BE2C (cell line): ENCODE results near the gene FOXP4.

Experiments used
- DNase-seq: peaks from one replicate; pipeline ENCODE4 v3.0.0-alpha.2; 2020
- H3K27me3 ChIP-seq: fragments of 250-450 bp; sonication (Bioruptor Pico); 2 replicates; pipeline ENCODE4 v1.5.1; 2020; ENCODE audit warnings: mild to moderate bottlenecking
- H3K36me3 ChIP-seq: fragments of 250-450 bp; sonication (Bioruptor Pico); 2 replicates; pipeline ENCODE4 v1.5.1; 2020; ENCODE audit warnings: mild to moderate bottlenecking
- H3K4me1 ChIP-seq: fragments of 250-450 bp; sonication (Bioruptor Pico); 2 replicates; pipeline ENCODE4 v1.5.1; 2020
- H3K4me3 ChIP-seq: 2 replicates; pipeline ENCODE4 v1.5.1; 2011; ENCODE audit warnings: low read depth, low read length
- H3K9me3 ChIP-seq: fragments of 250-450 bp; sonication (Bioruptor Pico); 2 replicates; pipeline ENCODE4 v1.5.1; 2020
- TF ChIP-seq, protein P1 (sequence below): IDR thresholded peaks from 2 replicates; pipeline ENCODE4 v1.5.1; 2012; ENCODE audit warnings: mild to moderate bottlenecking, low read depth, low read length

Gene FOXP4

DNA sequence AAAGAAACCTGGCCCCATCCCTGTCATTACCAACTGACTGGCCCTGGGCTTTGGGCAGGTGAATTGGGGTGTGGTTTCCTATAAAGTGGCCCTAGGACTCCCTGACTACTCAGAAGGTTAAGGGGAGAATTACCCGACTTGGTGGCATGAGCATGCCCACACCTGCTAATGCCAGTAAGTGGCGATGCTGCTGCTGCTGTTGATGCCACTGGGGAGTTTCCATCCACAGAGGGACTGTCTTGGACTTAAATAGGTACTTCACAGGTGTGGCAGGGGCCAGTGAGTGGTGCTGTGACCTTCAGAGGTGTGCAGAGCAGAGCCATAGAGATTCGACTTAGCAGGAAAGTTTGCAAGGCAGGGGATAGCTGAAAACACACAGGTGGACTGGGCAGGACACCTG is 59.5 kb downstream of the FOXP4 start:
- Histone ChIP-seq H3K9me3 (no peaks in the 10 kb centered on the region), H3K4me3 (no peak overlapping the region), H3K27me3 (no peaks in the 10 kb centered on the region), H3K36me3 (no peaks in the 10 kb centered on the region), H3K4me1 (no peaks in the 10 kb centered on the region; the same call in 1 of the 2 replicates)
- TF ChIP-seq, protein P1, sequence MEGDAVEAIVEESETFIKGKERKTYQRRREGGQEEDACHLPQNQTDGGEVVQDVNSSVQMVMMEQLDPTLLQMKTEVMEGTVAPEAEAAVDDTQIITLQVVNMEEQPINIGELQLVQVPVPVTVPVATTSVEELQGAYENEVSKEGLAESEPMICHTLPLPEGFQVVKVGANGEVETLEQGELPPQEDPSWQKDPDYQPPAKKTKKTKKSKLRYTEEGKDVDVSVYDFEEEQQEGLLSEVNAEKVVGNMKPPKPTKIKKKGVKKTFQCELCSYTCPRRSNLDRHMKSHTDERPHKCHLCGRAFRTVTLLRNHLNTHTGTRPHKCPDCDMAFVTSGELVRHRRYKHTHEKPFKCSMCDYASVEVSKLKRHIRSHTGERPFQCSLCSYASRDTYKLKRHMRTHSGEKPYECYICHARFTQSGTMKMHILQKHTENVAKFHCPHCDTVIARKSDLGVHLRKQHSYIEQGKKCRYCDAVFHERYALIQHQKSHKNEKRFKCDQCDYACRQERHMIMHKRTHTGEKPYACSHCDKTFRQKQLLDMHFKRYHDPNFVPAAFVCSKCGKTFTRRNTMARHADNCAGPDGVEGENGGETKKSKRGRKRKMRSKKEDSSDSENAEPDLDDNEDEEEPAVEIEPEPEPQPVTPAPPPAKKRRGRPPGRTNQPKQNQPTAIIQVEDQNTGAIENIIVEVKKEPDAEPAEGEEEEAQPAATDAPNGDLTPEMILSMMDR = no peak
- DNase-seq = no peak

DNA sequence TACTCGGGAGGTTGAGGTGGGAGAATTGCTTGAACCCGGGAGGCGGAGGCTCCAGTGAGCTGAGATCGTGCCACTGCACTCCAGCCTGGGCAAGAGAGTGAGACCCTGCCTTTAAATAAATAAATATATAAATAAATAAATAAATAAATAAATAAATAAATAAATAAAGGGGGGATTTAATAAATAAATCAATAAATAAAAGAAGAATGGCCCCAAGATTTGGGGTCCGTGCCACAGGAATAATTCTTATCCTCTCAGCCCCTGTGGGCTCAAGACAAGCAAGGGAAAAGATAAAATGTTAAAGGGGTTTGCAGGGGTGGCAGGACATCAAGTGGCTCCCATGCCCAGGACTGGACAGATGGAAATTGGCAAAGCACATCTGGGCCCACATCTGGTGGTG is 60.9 kb downstream of the FOXP4 start:
- no peaks in the 10 kb centered on the region for H3K27me3 ChIP-seq
- no peak for DNase-seq
- no peaks in the 10 kb centered on the region; the same call in 1 of the 2 replicates for H3K4me1 ChIP-seq
- H3K4me3 ChIP-seq = no peak overlapping the region
- H3K36me3 ChIP-seq = no peaks in the 10 kb centered on the region
- no peaks in the 10 kb centered on the region; the same call in 1 of the 2 replicates for H3K9me3 ChIP-seq
- TF ChIP-seq, protein P1 = no peak

DNA sequence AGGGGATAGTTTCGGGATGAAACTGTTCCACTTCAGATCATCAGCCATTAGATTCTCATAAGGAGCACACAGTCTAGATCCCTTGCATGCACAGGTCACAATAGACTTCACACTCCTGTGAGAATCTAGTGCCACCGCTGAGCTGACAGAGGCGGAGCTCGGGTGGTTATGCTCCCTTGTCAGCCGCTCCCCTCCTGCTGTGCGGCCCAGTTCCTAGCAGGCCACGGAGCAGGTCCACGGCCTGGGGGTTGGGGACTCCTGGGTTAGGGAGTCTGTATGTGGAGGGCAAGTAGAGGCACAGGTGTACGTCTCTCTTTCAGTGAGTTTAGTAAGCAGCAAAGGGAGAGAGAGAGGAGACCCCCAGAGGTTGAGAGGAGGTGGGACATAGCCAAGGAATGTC is 61.6 kb downstream of the FOXP4 start:
- TF ChIP-seq, protein P1 = no peak
- no peaks in the 10 kb centered on the region for H3K27me3 ChIP-seq
- no peaks in the 10 kb centered on the region; the same call in 1 of the 2 replicates for H3K4me1 ChIP-seq
- DNase-seq = no peak
- no peak overlapping the region for H3K4me3 ChIP-seq
- no peaks in the 10 kb centered on the region; the same call in 1 of the 2 replicates for H3K9me3 ChIP-seq
- no peaks in the 10 kb centered on the region for H3K36me3 ChIP-seq

DNA sequence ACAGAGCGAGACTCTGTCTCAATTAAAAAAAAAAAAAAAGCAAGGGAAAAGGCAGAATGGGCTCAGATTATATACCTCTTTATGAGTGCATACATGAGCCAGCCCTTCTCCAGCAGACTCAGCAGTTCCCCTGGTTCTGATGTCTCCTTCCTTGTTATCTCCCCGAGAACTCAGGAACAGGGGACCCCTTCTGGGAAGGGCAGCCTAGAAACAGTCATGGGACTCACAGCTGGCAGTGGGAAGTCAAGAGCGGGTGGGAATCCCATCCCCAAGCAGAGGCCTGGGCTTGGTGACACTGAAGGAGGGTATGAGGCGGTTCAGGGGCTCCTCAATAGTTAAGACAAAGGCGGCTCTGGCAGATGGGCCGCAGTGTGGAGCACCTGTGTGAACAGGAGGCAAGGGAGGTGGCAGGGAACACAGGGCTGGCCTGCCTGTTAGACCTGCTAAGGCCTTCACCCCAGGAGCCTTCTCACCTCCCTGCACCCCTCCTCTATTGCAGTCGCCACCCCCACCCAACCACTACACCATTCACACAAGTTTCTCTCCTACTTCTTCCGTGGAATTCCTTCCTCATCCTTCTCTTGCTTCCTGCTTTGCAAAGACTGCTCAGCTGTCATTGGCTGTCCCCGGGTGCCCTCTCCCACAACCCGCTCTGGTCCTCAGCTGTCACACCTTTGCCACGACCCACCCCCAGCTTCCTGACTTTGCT is 62.4 kb downstream of the FOXP4 start:
- H3K27me3 ChIP-seq = no peaks in the 10 kb centered on the region
- DNase-seq = no peak
- no peaks in the 10 kb centered on the region; the same call in 1 of the 2 replicates for H3K9me3 ChIP-seq
- no peaks in the 10 kb centered on the region for H3K36me3 ChIP-seq
- no peak overlapping the region for H3K4me3 ChIP-seq
- TF ChIP-seq, protein P1 = no peak
- no peaks in the 10 kb centered on the region for H3K4me1 ChIP-seq

DNA sequence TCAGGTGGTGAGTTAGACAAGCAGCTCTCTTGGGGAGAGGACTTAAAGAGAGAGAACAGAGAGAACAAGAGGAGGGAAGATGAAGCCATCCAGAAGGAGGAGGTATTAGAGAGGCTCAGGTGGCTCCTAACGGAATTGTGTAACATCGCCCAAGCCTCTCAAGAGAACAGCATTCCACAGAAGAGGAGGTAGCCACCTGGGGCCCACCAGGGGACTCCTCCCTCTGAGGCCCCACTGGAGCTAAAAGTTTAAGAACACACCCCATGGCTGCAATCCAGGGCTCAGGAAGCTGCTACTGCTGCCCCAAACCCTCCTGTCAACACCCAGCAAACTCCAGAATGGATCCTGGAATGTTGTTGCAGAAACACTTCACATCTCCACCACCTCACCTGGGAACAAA is 68.5 kb downstream of the FOXP4 start:
- H3K9me3 ChIP-seq = no peaks in the 10 kb centered on the region; the same call in 1 of the 2 replicates
- no peak overlapping the region for H3K4me3 ChIP-seq
- no peaks in the 10 kb centered on the region for H3K27me3 ChIP-seq
- no peak for DNase-seq
- TF ChIP-seq, protein P1 = no peak
- H3K4me1 ChIP-seq = no peaks in the 10 kb centered on the region
- no peaks in the 10 kb centered on the region for H3K36me3 ChIP-seq

DNA sequence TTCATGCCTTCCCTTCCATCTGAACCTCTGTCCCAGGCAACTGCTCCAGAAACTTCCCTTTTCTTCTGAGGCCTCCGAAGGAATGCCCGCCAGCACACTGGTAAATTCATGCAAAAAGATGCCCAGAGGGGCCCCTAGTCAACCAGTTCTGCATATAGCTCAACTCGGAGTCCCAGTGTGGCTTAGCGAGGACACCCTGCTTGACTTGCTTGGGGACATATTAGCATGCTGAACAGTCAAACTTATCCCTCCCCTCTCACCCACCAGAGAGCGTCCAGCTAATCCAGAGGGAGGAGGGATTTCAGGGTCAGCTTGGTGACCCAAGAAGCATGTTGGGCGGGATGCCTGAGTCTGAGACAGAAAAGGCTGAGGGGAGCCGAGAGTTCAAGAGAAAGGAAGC is 69.1 kb downstream of the FOXP4 start:
- Histone ChIP-seq H3K4me1 (no peaks in the 10 kb centered on the region), H3K9me3 (no peaks in the 10 kb centered on the region; the same call in 1 of the 2 replicates), H3K27me3 (no peaks in the 10 kb centered on the region), H3K36me3 (no peaks in the 10 kb centered on the region), H3K4me3 (no peak overlapping the region)
- DNase-seq = no peak
- TF ChIP-seq, protein P1 = no peak
